CD4-positive, alpha-beta T cell treated with Interleukin-6 at 100 ng/mL for 8 hours (primary cell): Measurements from ENCODE around the gene CENPVL1.
A peak's percentile ranks its signal among the peaks of the same experiment; 100 is the strongest.
"Not testable (repeated sequence)": the region's sequence is repeated elsewhere in the genome, so short reads cannot be mapped to it uniquely, and the experiment has no call there.

ENCODE experiments used
- DNase-seq: peaks from one replicate; pipeline ENCODE4 v3.0.0-alpha.2; 2020; ENCODE audit warnings: mixed read lengths, low spot score

CENPVL1 gene

GRCh38 chrX:51710277-51711164, at the start of gene CENPVL1:
Gene CENPVL1 (plus strand): TSS chrX:51710512. CDS start chrX:51710512, 0 bp downstream.
- DNase-seq = not testable (repeated sequence)

GRCh38 chrX:51665981-51666380, 44.3 kb upstream of the CENPVL1 start:
- DNase-seq = no peak

GRCh38 chrX:51679689-51680433, 30.5 kb upstream of the CENPVL1 start:
- not testable (repeated sequence) for DNase-seq

- not testable (repeated sequence) for DNase-seq
These were observed 28.2 kb upstream of the CENPVL1 start for GRCh38 chrX:51681808-51682719.

GRCh38 chrX:51682720-51683062, 27.6 kb upstream of the CENPVL1 start, which contains the start of gene CENPVL2:
Gene CENPVL2 (minus strand): TSS chrX:51682831. CDS start chrX:51682831, 0 bp downstream.
- not testable (repeated sequence) for DNase-seq

GRCh38 chrX:51694254-51694653, 16.1 kb upstream of the CENPVL1 start:
- DNase-seq = no peak

- DNase-seq = no peak
These were observed 12.9 kb upstream of the CENPVL1 start for GRCh38 chrX:51697397-51697796.

GRCh38 chrX:51712943-51713647, 2.8 kb downstream of the CENPVL1 start:
- DNase-seq = not testable (repeated sequence)

GRCh38 chrX:51728202-51728601, 17.9 kb downstream of the CENPVL1 start:
- DNase-seq = no peak

GRCh38 chrX:51737091-51737490, 26.8 kb downstream of the CENPVL1 start:
- no peak for DNase-seq

- DNase-seq = no peak
These were observed 32.3 kb downstream of the CENPVL1 start for GRCh38 chrX:51742586-51742985.

GRCh38 chrX:51743179-51743957, 33.1 kb downstream of the CENPVL1 start, which contains the start of gene GSPT2:
Gene GSPT2 (plus strand): TSS chrX:51743442. CDS start chrX:51743627, 185 bp downstream.
- peak; percentile 53 for DNase-seq

GRCh38 chrX:51747671-51748070, 37.4 kb downstream of the CENPVL1 start:
- no peak for DNase-seq

- DNase-seq = no peak
These were observed 48.9 kb downstream of the CENPVL1 start for GRCh38 chrX:51759055-51759839.

- DNase-seq = no peak
These were observed 50.3 kb downstream of the CENPVL1 start for GRCh38 chrX:51760657-51761056.
